Ecto neural progenitor cell (in vitro differentiated cells): ENCODE results near the gene PCARE.

ENCODE experiments used
- DNase-seq: peaks from one replicate; pipeline ENCODE4 v3.0.0-alpha.2; 2018; ENCODE audit warnings: low spot score

PCARE gene

DNA sequence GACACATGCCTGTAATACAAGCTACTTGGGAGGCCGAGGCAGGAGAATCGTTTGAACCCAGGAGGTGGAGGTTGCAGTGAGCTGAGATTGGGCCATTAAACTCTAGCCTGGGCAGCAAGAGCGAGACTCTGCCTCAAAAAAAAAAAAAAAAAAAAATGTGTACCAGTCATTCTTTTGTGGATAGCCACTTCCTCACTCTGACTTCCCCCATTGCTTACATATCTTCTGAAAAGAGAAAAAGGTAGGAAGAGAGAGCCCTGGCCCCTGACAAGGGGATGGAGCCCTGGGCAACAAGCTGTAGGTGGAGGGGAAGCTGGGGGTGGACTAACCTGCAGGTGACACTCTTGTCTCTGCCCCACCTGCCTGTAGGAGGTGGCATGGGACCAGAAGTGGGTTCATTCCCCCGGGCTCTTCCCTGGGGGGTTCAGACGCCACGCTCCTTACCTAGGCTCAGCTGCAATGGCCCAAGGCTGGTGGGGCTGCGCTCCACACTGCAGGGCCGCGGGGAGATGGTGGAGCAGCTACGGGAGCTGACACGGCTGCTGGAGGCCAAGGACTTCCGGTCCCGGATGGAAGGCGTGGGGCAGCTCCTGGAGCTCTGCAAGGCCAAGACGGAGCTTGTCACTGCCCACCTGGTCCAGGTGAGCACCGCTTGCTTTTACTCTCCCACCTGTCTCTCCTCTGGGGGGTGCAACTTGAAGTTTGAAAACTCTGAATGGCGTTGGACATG lies 39.1 kb downstream of the PCARE start:
- DNase-seq, result no peak

- DNase-seq, result no peak
Measured at GRCh38 chr2:29033656-29034055, 40.7 kb downstream of the PCARE start.

DNA sequence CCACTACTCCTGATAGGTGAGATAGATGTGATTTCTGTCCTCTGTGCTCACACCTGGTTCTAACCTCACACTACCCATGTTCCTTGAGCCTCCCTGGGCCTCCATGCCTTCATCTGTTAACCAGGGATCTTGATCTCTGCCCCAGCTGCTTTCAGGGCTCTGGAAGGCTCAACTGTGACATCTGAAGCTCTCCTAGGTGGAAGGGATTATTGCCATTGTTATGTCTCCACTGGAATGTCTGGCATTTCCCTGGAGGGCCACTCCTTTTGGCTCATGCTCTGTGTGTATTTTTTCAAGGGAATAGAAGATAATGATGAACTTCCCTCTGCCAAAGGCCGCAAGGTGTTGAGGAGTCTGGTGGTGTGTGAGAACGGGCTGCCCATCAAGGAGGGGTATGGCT lies 41.2 kb downstream of the PCARE start:
- DNase-seq, result no peak

DNA sequence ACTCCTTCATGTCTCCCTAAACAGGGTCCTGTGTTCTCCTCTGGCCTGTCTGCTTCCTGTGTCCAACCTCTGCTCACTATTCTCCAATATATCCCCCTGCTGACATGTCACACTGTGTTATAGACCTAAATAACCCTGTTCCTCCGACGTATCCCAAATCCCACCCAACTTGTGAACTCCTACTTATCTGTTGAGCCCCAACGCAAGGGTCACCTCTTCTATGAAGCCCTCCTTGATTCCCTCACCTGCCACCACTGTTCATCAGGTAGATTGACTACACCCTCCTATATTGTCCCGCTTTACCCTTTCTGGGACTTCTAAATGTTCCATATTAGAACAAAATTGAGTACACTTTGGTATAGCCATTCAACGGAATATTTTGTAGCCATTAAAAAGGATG lies 42.1 kb downstream of the PCARE start:
- no peak for DNase-seq

GRCh38 chr2:29031046-29031445 lies 43.3 kb downstream of the PCARE start:
- no peak for DNase-seq

DNA sequence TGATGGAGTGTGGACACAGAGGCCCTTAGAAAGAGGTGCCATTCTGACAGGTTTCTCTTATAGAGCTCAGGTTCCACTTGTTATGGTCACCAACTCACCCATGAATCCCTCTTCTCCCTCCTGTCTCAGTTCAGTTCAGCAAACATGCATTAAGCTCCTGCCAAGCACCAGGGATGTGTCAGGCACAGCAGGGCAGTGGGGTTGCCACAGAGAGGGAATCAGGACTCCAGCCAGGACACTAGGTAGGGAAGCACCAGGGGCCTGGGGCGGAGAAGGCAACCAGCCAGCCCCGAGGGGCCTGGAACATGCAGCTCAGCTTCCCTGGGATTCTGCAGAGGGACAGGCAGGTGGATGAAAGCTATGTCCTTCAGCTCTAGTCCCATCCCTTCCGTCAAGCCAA lies 48.6 kb downstream of the PCARE start:
- DNase-seq, result no peak

- DNase-seq, result no peak
Measured at GRCh38 chr2:29024882-29025430, 49.4 kb downstream of the PCARE start.

- no peak for DNase-seq
Measured at GRCh38 chr2:29023188-29023587, 51.1 kb downstream of the PCARE start.

- DNase-seq, result no peak
Measured at GRCh38 chr2:29022679-29023078, 51.6 kb downstream of the PCARE start.

GRCh38 chr2:29021886-29022285 lies 52.4 kb downstream of the PCARE start:
- DNase-seq, result no peak

GRCh38 chr2:29017716-29018435 lies 56.4 kb downstream of the PCARE start:
- no peak for DNase-seq

GRCh38 chr2:29016504-29016903 lies 57.8 kb downstream of the PCARE start:
- DNase-seq, result no peak

GRCh38 chr2:29015701-29016470 lies 58.4 kb downstream of the PCARE start:
- no peak for DNase-seq

- DNase-seq, result no peak
Measured at GRCh38 chr2:29014811-29015421, 59.4 kb downstream of the PCARE start.

GRCh38 chr2:29014331-29014730 lies 60.0 kb downstream of the PCARE start:
- DNase-seq, result no peak

GRCh38 chr2:29013057-29013780 lies 61.1 kb downstream of the PCARE start:
- DNase-seq, result no peak

DNA sequence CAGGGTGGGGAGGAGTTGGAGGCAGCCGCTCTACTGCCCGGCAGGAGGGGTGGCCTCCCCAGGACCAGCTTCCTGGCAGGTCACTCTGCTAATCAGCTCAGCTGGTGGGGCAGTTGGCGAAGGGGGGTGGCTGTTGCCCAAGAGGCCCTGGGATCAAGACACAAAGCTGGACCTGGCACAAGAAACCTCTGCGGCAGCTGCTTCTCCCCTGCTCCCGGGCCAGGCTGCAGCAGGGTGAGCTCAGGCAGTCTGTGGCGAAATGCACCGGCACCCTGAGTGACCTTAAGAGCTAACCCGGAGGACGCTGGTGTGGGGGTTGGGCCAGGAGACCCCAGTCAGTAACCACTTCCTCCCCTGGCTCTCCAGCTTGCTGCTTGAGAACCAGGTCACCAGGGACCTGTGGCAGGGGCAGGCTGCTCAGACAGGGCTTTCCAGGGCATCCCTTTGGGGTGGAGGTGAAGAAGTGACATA lies 62.1 kb downstream of the PCARE start:
- DNase-seq, result no peak
